Uterus (tissue), 2 donors: ENCODE measurements around the gene ETV7.

Source experiments
- CTCF ChIP-seq, 4 experiments: fragments of 200-600 bp in 2 of 4; fragments of 450-650 bp in 2 of 4; sonication (generic) in 2 of 4; IDR thresholded peaks; one replicate each; pipeline ENCODE4 v1.5.1; 2016 to 2019; ENCODE audit warnings: antibody characterized with exemption in 4 of 4, mild to moderate bottlenecking in 2 of 4, moderate library complexity in 1 of 4
- POLR2A ChIP-seq, 2 donors: fragments of 450-650 bp; IDR thresholded peaks; one replicate each; pipeline ENCODE4 v1.6.1; 2016; ENCODE audit warnings: antibody characterized with exemption in 2 of 2, mild to moderate bottlenecking in 1 of 2, moderate library complexity in 1 of 2

- no peak for TF ChIP-seq CTCF (IDR thresholded peaks at IDR 0.05)
- TF ChIP-seq POLR2A (IDR thresholded peaks at IDR 0.05), result no peak
These were observed 16.3 kb downstream of the ETV7 start for GRCh38 chr6:36371211-36371610.
